Measurements from ENCODE around the gene CPSF6.
A peak's percentile ranks its signal among the peaks of the same experiment; 100 is the strongest.
"Not testable (repeated sequence)": the region's sequence is repeated elsewhere in the genome, so short reads cannot be mapped to it uniquely, and the experiment has no call there.

CPSF6 gene

GRCh38 chr12:69258655-69259054 lies 19.3 kb downstream of the CPSF6 start:
- DNase-seq (ENCODE audit: low read depth in 2 of 2) = no peak

GRCh38 chr12:69262264-69262974 lies 23.1 kb downstream of the CPSF6 start:
- DNase-seq (ENCODE audit: low read depth in 2 of 2) = no peak

- no peak for DNase-seq (ENCODE audit: low read depth in 2 of 2)
Observed at GRCh38 chr12:69265205-69265604, 25.8 kb downstream of the CPSF6 start.

GRCh38 chr12:69265633-69266032 lies 26.3 kb downstream of the CPSF6 start:
- DNase-seq (ENCODE audit: low read depth in 2 of 2) = not testable (repeated sequence)

GRCh38 chr12:69266036-69266635 lies 26.8 kb downstream of the CPSF6 start:
- DNase-seq (ENCODE audit: low read depth in 2 of 2) = no peak

- DNase-seq (ENCODE audit: low read depth in 2 of 2) = no peak
Observed at GRCh38 chr12:69269736-69270135, 30.4 kb downstream of the CPSF6 start.

- no peak for DNase-seq (ENCODE audit: low read depth in 2 of 2)
Observed at GRCh38 chr12:69272511-69272910, 33.1 kb downstream of the CPSF6 start.

- DNase-seq (ENCODE audit: low read depth in 2 of 2) = no peak
Observed at GRCh38 chr12:69274861-69275260, 35.5 kb downstream of the CPSF6 start.

- no peak for DNase-seq (ENCODE audit: low read depth in 2 of 2)
Observed at GRCh38 chr12:69275471-69275891, 36.1 kb downstream of the CPSF6 start.

- DNase-seq (ENCODE audit: low read depth in 2 of 2) = no peak
Observed at GRCh38 chr12:69278814-69279782, 39.7 kb downstream of the CPSF6 start.

GRCh38 chr12:69284131-69284530 lies 44.8 kb downstream of the CPSF6 start:
- peak; percentile 11 to 14 for DNase-seq (ENCODE audit: low read depth in 2 of 2)

GRCh38 chr12:69287556-69287955 lies 48.2 kb downstream of the CPSF6 start:
- no peak for DNase-seq (ENCODE audit: low read depth in 2 of 2)

- peak; percentile 56 to 59 for DNase-seq (ENCODE audit: low read depth in 2 of 2)
Observed at GRCh38 chr12:69290545-69291277, 51.3 kb downstream of the CPSF6 start.

- no peak for DNase-seq (ENCODE audit: low read depth in 2 of 2)
Observed at GRCh38 chr12:69291278-69291593, 51.9 kb downstream of the CPSF6 start.

- no peak for DNase-seq (ENCODE audit: low read depth in 2 of 2)
Observed at GRCh38 chr12:69298133-69298532, 58.8 kb downstream of the CPSF6 start.

GRCh38 chr12:69298947-69299346 lies 59.6 kb downstream of the CPSF6 start:
- no peak for DNase-seq (ENCODE audit: low read depth in 2 of 2)

- DNase-seq (ENCODE audit: low read depth in 2 of 2) = no peak
Observed at GRCh38 chr12:69304284-69304683, 64.9 kb downstream of the CPSF6 start.

GRCh38 chr12:69309461-69309860 lies 70.1 kb downstream of the CPSF6 start:
- DNase-seq (ENCODE audit: low read depth in 2 of 2) = no peak

- no peak for DNase-seq (ENCODE audit: low read depth in 2 of 2)
Observed at GRCh38 chr12:69313209-69313608, 73.8 kb downstream of the CPSF6 start.

GRCh38 chr12:69316784-69317183 lies 77.4 kb downstream of the CPSF6 start:
- DNase-seq (ENCODE audit: low read depth in 2 of 2) = not testable (repeated sequence)

GRCh38 chr12:69317233-69317632 lies 77.9 kb downstream of the CPSF6 start:
- not testable (repeated sequence) for DNase-seq (ENCODE audit: low read depth in 2 of 2)

GRCh38 chr12:69318225-69318624 lies 78.9 kb downstream of the CPSF6 start:
- no peak for DNase-seq (ENCODE audit: low read depth in 2 of 2)

Measured in stimulated activated CD8-positive, alpha-beta memory T cell treated with anti-CD3 and anti-CD28 coated beads, Interleukin-15, amount 100 ng/mL, for 48 hours (primary cell).